Omental fat pad (tissue), 4 donors: ENCODE results near the gene LRRTM4. TPM values are rescaled to one million over a fixed set of nuclear protein-coding genes. Genes with fewer than 3 reads are reported as not detected.
"Not testable (repeated sequence)": the region's sequence is repeated elsewhere in the genome, so short reads cannot be mapped to it uniquely, and the experiment has no call there.

Experiments
- ATAC-seq: fragments of 150-250 bp; one replicate; pipeline ENCODE4 v1.9.1; 2016; ENCODE audit warnings: mild to moderate bottlenecking, moderate library complexity; ENCODE audit not compliant: low FRiP score
- DNase-seq: peaks from one replicate; pipeline ENCODE4 v3.0.0-alpha.2; 2019; ENCODE audit warnings: low spot score
- CTCF ChIP-seq, 3 donors: fragments of 450-650 bp; IDR thresholded peaks; one replicate each; pipeline ENCODE4 v1.5.1; 2016 to 2017; ENCODE audit warnings: antibody characterized with exemption in 3 of 3, mild to moderate bottlenecking in 3 of 3, moderate library complexity in 2 of 3
- total RNA-seq, 4 donors: library from RNA; depleted of rRNA; stranded (reverse); fragments of >200 nt; gene quantifications; one replicate each; pipeline ENCODE4 v1.1.0, GENCODE V29; 2016

Gene LRRTM4
- total RNA-seq, 4 donors from 2014 or later, result 0.32 TPM; not detected in 3

DNA sequence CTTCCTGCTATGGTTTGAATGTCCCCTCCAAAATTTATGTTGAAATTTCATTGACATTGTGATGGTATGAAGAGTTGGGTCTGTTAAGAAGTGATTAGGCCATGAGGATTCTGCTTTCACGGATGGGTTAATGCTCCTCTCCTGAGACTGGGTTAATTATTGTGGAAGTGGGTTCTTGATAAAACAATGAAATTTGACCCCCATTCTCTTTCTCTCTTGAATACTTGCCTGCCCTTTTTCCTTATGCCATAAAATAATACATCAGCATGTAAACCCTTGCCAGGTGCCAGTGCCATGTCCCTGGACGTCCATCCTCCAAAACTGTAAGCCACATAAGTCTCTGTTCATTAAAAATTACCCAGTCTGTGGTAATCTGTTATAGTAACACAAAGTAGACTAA lies 352.8 kb downstream of the LRRTM4 start:
- TF ChIP-seq CTCF (IDR thresholded peaks at IDR 0.05), result no peak
- DNase-seq (no peak), ATAC-seq (no peak)

DNA sequence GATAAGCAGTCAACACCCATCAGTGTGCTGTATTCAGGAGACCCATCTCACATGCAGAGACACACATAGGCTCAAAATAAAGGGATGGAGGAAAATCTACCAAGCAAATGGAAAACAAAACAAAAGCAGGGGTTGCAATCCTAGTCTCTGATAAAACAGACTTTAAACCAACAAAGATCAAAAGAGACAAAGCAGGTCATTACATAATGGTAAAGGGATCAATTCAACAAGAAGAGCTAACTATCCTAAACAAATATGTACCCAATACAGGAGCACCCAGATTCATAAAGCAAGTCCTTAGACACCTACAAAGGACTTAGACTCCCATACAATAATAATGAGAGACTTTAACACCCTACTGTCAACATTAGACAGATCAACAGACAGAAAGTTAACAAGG lies 358.2 kb downstream of the LRRTM4 start:
- not testable (repeated sequence) for ATAC-seq, DNase-seq

GRCh38 chr2:77161009-77161408 lies 361.2 kb downstream of the LRRTM4 start:
- TF ChIP-seq CTCF (IDR thresholded peaks at IDR 0.05), result no peak
- no peak for ATAC-seq
- no peak for DNase-seq

GRCh38 chr2:77156599-77156998 lies 365.6 kb downstream of the LRRTM4 start:
- no peak for TF ChIP-seq CTCF (IDR thresholded peaks at IDR 0.05)
- no peak for ATAC-seq
- DNase-seq, result no peak

GRCh38 chr2:77155511-77155910 lies 366.7 kb downstream of the LRRTM4 start:
- DNase-seq, result no peak
- TF ChIP-seq CTCF (IDR thresholded peaks at IDR 0.05), result no peak
- no peak for ATAC-seq

DNA sequence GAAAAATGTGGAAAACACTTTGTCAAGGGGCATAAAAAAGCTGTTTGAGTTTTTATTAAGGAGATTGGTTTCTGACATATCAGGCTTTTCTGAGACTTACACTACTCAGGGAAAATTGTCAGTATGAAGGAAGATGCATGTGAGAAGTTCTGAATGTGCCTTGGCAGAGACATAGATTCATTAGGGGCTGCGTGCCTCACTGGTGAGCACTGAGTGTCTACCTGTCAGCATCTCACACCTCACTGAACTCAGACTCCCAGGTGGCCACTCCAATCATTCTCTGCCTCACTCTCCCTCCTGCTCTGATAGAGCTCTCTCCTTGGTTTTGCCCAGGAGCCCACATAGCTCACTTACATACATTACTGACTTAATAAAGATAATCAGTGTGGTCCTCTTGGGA lies 372.6 kb downstream of the LRRTM4 start:
- DNase-seq, result no peak
- TF ChIP-seq CTCF (IDR thresholded peaks at IDR 0.05), result no peak
- ATAC-seq, result no peak

DNA sequence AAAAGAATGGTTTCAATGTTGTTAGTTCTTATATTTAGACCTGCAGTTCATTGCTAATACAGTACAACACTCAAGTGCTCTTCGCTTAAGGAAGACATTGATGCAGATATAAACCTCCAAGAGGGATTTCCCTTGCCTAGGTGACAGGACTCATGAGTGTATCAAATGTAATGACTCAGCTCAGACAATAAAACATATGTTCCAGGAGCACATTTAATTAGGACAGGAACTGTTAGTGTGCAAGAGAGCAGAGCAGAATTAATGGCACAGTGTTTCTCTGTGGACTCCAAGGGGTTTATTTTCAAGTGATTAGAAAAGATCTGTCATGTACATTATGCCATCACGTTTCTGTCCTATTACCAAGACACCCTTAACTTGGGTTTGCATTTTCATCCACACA lies 375.0 kb downstream of the LRRTM4 start:
- DNase-seq, result no peak
- no peak for TF ChIP-seq CTCF (IDR thresholded peaks at IDR 0.05)
- ATAC-seq, result no peak

GRCh38 chr2:77144772-77145171 lies 377.4 kb downstream of the LRRTM4 start:
- TF ChIP-seq CTCF (IDR thresholded peaks at IDR 0.05), result no peak
- DNase-seq (no peak), ATAC-seq (no peak)
